ELF-1 (cell line): Measurements from ENCODE around the gene RPL29.

Experiments
- DNase-seq: peaks from one replicate; pipeline ENCODE4 v3.0.0-alpha.2; 2016; ENCODE audit warnings: low read depth, low spot score

RPL29 gene

DNA sequence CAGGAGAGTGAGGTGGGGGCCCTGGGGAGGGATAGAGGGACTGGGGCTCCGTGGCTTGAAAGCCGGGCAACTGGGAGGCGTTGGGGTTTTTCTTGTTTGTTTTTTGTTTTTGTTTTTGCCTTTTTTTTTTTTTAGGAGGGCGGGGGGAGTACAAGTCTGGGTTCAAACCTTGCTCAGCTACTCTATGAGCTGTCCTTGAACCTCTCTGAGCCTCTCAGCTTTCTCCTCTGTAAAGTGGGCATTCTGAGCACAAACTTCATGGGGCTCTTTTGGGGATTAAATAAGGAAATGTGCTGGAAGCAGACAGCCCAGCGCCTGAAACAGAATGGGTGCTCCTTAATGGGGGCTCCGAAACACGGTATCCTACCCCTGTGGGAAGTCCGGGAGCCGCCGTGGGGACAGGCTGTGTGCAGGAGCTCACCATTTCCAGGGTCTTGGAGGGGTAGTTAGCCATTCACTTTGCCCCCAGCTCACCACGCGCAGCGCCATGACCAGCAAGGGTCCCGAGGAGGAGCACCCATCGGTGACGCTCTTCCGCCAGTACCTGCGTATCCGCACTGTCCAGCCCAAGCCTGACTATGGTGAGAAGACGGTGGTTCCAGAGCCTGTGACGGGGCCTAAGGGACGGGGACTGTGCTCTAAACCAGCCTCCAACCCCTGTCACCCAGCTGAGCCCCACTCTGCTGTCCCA is 12.0 kb downstream of the RPL29 start:
- no peak for DNase-seq

DNA sequence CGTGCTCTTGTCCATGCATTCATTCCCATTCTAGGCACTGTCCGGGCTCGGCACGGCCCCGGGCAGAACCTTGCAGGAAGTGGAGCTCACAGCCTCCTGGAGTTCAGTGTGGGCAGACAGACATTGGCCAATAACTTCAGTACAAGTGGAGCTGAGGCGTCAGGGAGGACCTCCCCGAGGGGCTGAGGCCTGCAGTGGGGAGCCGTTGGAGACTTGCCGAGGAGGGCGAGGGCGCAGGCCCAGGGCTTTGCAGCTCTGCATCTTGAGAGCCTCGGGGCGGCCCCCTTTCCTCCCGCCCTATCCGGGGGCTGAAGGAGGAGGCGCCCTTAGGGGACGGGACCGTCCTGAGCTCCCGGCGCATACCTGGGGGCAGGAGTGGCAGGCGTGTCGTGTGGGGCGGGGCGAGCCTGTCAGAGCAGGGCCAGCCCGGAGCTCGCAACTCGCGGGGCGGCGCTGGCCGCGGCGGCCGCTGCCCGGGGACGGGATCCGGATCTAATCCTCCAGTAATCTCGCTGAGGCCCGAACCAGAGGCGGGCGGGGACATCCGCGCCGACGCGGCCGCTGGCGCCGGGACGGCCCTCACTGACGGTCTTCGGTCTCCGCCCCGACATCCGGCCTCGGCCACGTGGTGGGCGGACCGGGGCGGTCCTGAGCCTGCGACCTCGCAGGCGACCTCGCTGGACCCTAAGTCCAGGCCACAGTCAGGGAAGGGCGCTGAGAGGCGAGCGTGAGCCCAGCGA is 12.7 kb downstream of the RPL29 start, which contains the start of gene ACY1:
Gene ACY1, plus strand, starts transcription at position 698 of the 740 bp plus-strand sequence. CDS start 530 bp downstream, outside the sequence.
- DNase-seq: peak; percentile 92

DNA sequence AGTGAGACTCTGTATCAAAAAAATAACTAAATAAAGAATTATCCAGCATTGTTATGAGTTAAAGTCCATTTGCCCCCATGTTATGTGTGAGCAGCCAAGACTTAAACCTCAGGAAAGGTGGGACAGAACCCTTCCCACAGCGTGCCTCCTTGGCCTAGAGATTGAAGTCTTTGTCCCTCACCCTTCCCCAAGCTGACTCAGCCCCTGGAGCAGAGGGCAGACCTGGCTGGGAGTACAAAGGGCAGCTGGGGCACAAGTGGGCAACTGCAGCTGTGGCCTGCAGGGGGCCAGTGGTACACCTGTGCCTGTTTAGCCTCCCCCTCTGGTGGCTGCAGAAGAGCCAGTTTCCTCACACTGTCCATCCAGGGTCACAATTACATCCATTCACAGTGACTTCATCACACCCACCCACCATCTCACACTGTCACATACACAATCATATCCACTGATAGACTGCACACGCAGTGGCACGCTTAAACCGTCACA is 13.3 kb downstream of the RPL29 start:
- peak; percentile 84 for DNase-seq

DNA sequence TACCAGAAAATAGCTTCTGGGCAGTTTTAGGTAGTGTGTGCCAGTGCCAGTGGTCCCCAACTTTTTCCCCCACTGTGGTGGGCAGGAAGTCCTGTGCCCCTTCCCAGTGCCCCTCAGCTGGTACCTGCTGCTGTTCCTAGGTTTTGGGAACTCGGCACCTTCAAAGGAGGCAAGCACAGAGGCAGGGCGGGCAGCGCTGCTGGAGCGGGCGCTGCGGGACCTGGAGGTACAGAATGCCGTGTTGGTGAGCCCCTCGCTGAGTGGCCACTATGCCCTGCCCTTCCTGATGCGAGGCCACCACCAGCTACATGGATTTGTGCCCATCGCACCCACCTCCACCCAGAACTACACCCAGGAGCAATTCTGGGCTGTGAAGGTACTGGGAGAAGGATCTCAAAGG is 15.4 kb downstream of the RPL29 start:
- no peak for DNase-seq

DNA sequence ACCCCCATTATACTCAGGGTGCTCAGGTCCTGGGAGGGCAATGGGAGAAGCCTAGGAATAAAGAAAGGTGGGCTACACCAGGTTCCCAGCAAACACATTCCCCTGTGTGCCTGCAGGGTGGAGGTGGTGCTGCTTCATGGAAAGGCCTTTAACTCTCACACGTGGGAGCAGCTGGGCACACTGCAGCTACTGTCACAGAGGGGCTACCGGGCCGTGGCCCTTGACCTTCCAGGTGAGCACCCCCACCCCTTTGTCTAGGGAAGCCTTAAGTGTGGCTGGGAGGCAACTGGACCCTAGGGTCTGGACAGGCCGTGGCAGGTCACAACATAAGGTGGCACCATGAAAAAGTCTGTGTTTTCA is 17.6 kb downstream of the RPL29 start:
- no peak for DNase-seq

DNA sequence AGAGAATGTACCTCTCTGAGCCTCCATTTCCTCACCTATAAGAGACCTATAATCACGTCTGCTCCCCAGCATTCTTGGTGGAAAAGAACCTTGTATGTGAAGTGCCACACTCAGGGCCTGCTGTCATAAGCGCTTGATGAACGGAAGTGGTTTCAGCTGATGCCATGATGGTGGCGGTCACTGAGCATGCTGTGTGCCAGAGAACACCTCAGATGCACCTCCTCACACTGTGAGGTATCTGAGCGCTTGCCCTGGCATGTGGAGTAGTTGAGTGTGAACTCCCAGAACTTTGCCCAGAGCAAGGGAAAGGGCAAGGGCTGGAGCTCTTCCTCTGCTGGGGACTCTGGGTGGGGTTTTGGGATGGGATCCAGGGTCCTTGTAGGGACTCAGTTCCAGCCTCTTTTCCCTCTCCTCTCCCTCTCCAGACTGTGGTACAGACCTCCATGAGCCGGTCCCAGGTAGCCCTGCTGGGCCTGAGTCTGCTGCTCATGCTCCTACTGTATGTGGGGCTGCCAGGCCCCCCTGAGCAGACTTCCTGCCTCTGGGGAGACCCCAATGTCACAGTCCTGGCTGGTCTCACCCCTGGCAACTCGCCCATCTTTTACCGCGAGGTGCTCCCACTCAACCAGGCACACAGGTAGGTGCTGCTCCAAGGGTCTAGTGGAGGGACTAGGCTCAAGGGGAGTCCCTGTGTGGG is 18.1 kb downstream of the RPL29 start:
- no peak for DNase-seq

DNA sequence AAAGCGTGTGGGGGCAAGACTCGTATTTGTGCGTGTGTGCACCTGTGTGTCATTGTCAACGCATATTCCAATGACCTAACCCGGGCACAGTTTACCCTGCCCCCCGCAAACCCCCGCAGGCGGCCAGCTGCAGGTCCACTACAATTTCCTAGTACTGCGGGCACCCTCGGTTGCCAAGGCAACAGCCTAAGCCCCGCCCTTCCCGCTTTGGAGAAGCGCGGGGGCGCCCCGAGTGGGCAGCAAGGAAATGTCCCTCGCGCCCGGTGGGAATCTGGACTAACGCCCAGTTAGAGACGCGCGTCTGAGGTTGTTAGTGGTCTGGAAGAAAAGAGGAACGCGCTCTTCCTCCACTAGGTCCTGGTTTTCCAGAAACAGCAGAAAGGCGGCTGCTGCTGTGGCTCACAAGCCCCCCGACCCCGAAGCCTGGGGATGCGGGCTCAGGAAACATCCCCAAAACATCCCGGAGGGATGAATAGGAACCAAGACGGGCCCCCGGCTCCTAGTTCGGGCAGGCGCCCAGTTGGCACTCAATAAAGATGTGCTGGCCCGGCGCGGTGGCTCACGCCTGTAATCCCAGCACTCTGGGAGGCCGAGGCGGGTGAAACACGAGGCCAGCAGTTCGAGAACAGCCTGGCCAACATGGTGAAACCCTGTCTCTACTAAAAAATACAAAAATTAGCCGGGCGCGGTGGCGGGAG is 19.7 kb downstream of the RPL29 start:
- DNase-seq: peak; percentile 54

DNA sequence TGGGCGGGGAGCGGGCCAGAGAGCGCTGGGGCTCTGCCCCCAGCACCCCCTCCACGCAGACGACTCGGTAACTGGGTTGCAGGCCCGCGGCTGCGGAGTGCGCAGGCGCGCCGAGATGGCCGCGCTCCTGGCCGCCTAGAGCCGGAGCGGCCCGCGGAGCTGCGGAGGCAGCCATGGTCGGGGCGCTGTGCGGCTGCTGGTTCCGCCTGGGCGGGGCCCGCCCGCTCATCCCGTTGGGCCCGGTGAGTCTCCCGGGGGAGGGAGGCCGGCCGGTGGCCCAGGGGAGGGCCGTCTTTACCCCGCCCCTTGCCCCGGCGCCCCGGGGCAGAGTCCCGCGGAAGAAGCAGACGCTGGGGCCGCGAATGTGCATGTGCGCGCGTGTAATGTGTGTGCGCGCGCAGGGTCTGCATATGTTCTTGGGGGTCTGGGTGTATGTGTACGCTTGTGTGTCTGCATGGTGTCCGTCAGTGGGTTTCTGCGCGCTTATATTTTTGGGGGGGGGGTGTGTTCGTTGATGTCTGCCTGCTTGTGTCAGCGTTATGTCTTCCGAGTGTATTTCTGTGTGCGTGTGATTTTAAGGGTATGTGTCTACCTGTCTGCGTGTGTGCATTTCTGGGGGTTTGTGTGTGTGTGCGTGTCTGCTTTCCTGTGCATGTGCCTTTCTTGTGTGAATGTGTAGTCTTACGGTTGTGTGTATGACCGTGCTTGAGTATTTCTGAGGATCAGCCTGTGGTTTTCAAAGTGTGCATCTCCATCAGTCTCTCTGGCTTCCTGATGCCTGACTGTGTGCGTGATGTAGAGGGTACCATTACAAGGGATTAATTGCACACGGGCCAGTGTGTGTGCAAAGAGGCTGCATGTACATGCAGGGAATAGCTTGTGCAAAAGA is 20.5 kb downstream of the RPL29 start, which contains the start of gene ABHD14A:
Gene ABHD14A, plus strand, starts transcription at position 102 of the 889 bp plus-strand sequence. Its CDS starts 72 bp downstream, at position 174.
- peak; percentile 77 for DNase-seq

DNA sequence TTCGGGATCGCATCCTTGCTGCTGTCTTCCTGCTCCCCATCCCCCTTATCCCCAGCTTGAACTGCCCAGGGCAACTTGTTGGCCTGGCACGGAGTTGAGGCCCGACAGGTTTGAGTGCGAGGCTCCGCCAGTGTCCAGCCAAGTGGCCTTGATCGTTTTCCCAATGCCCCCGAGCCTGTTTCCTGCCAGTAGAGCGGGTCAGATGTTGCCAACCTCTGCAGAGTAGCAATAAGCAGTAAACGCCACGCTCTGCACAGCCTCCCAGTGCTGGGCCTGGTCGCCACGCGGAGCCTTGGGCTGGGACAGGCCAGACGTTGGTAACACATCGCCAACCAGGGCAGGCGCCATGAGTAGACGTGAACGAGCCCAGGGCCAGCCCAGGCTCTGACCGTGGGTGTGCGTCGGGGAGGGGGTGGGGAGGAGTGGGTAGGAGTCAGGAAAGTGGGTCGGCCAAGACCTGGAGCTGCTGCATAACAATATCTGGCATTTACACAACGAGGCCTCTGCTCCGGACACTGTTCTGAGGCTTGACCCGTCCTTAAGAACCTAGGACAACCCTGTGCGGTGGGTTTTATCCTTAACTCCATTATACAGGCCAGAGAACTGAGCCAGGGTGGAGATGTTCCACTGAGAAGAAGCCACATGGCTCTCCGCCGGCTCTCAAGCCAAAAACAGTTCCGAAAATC is 21.3 kb downstream of the RPL29 start:
- DNase-seq: no peak

DNA sequence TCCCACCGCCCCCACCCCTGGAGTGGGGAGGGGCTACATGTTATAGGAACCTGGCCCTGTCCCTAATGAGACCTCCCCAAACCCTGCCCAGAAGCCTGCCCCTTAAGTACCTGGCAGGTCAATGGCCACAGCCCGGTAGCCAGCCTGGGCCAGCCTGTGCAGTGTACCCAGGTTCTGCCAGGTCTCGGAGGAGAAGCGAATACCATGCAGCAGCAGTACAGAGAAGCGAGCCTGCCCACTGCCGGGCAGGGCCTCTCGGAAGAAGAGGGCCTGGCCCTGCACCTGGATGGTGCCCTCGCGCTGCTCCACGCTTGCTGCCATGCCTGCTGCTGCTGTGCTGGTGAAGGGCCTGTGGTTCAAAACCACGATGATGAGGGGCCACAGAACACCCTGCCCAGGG is 24.3 kb downstream of the RPL29 start:
- no peak for DNase-seq

DNA sequence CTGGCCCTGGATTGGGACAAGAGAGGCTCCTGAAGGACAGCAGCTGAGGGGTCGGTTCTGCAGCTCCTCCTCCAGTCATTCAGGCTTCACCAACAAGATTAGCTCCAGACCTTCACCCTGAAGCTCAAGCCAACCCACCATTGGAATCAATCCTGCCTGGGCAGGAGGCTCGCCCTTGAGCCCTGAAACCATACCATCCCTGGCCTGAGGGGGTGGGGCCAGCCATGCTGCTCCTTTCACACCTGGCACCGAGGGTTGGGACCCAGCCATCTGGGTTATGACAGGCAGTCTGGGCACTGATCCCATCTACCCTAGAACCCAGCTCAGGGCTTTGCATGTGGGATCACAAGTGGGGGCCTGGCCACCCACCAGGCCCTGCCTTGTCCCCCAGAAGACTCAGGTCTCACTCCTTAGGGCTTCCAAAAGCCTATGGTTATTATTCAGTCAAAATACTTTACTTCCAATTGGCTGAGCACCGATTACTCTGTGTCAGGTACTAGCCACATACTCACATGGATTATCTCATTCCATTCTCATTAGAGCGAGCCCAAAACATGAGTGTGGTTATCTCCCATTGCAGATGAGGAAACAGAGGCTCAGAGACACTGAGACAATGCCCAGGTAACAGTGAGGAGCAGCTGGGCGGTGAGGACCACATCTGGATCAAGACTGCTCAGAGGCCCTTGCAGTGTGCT is 24.9 kb downstream of the RPL29 start:
- DNase-seq: no peak

DNA sequence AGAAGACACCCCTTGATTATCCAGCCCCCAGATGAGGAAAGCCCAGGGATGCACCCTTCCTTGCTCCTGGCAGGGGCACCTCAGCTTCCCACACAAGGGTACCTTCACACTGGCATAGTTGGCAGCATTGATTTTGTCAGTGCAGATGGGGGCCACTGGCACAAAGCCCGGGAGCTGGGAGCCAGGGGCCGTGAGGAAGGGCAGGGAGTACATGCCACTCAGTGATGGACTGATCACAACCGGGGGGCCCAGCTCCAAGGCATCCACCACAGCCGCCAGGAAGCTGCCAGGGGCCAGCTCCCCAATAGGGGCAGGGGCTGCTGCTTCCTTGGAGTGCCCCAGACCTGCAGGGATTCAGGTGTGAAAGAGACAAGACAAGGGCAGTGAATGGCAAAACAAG is 25.9 kb downstream of the RPL29 start:
- DNase-seq: no peak

DNA sequence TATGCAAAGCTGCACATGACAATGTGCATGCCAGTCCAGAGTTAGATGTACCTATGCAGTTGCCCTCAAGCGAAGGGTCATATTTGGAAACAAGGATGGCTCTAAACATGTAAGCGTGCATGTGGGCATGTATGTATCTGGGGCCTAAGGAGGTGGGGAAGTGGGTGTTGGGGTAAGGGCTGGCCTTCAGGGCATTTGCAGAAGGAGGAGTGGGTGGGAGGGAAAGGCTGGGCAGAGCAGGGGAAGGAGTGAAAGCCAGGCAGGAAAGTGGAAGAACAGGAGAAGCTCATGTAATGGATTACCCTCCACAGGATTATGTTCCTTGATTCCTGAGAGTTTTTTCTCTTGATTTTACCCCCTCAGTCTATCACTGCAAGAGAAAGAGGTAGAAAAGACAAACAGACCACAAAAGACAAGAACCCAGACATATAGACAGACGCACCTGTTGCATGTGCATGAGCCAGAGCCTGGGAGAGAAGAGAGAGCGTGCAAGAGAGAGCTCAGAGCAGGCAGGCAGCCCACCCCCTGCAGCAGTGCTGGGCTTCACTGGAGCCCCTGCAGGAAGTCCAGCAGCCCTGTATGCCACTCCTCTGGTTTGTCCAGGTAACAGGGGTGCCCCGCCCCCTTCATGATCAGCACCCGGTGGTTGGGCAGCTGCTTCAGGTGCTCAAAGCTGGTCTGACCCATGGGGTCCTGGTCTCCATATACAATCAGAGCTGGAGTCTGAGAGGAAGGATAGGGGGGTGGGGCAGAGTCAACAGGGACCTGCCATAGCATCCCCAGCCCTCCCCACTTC is 26.6 kb downstream of the RPL29 start:
- peak; percentile 57 for DNase-seq

DNA sequence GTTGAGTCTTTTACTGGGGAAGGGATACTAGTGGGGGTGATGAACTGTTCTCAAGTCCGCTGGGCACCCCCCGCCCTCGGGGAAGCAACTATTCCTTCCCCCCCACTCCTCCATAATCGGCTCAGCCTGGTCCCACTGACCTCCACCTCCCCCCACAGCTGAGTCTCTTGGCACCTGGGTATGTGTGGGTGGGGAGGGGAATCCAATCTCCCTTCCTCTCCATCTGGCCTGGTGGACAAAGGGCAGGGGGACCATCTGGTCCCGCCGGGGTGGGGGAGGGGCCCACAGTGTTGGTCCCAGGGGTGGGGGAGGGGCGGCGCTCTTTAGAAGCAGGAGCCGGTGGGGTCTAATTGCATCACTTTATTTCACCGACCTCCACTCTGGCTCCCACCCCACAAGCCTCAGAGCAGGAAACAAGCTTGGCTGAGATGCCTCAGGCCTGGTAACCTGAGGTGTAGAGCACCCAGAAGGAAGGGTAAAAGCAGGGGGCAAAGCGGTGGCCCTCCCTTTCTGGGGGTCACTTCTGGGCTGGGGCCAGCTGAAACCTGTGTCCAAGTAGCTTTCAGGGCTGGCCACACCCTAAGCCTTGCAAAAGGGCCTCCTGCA is 27.4 kb downstream of the RPL29 start:
- peak; percentile 51 for DNase-seq

DNA sequence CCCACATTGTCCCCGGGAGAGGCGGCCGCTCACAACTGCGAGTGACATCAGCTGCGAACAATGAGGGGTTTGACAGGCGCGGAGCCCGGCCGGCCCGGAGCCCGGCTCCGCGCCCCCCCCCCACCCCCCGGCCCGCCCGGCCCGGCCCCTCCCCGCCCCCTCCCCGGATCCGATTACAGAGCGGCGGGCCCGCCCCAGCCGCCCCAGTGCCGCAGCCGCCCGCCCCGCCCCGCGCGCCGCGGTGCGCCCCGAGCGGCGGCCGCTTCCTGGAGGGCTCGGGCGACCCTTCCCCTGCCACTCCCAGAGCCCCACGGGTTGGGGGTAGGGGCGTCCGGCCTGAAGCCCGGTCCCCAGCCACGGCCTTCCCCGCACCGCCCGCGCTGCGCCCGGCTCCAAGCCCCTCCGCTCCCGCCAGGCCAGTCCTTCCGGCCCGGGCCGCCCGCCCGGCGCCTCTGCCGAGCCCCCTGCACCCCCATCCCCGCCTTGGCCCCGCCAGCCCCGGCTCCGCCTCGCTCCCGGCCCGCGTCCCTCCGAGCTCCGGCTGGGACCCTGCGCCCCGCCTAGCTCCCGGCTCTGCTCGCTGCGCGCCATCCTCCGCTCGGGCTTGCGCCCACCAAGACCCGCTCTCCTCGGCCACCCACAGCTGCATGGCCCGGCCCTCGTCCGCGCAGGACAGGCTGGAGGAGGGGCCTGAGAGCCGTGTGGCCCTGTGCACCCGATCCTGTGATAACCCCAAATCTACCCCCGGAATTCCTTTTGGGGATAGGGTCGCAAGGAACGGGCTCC is 28.1 kb downstream of the RPL29 start, which contains the start of gene PCBP4:
Gene PCBP4, minus strand, starts transcription at position 71 of the 786 bp plus-strand sequence. CDS start 6,214 bp downstream, outside the sequence.
- DNase-seq: peak; percentile 58

DNA sequence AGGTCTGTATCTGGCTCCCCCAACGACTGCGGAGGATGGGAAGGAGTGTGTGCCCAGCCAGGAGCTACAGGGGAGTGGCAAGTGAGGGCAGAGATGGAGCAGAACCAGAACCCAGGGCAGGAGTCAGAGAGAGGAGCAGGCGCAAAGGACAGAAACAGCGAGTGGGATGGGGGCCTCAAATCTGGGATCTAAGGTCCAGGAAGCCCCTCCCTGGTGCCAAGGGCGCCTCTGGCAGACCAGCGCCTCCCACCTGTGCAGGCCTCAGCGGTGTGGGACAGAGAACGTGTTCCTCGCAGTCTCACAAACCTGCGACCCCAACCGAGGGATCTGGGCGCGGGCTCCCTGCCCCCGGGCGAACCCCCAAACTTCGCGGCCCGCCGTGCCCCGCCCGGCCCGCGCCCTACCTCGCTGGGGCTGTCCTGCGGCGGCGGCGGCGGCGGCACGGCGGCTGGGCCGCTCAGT is 28.7 kb downstream of the RPL29 start:
- DNase-seq: no peak

DNA sequence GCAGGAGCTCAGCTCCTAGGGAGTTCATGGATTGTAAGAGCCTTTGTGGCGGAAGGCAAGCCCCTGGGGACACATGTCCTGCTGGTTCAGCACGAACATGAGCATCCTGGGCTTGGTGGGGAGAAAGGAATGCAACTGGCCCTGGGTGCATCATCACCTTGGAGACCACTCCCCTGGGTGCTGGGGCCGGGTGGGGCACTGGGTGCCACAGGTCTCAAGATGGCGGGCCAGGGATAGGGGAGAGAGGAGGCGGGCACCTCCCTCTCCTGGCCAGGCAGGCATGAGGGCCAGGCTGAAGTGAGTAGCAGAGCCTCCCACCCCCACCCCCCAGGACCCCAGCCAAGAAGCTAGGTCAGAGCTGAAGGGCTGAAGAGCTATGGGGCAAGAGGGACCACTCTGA is 29.2 kb downstream of the RPL29 start:
- no peak for DNase-seq
